GM19438 (cell line): ENCODE results near the gene TBXA2R.

ENCODE experiments used
- ATAC-seq: cut with Tn5 transposase; IDR thresholded peaks from one replicate; pipeline ENCODE4 v1.9.1; 2021; ENCODE audit warnings: low read depth; ENCODE audit not compliant: unreplicated experiment

Gene TBXA2R

DNA sequence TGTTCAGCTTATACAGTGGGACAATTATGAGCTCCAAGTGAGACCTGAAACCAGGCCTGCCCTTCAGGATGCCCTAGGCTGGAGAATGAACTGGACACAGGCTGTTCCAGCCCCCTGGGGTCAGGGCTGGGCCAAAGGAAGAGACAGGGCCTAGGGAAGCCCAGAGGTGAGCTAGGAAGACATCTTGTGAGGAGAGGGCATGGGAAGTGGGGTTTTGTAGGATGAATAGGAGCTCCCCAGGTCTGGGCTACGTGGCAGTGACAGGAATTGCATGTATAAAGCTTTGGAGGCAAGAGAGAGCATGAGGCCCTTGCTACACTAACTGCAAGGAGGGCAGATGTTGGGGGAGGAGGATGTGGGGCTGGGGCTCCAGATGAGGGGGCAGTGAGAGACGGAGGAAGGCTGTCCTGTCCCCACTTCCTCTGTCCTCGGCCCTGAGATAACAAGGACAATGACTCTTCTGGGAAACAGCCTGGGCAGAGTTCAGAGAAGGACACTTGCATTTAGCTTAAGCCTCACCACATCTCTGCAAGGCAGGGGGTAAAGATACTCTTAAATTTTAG lies 1.5 kb upstream of the TBXA2R start:
- ATAC-seq: no peak

DNA sequence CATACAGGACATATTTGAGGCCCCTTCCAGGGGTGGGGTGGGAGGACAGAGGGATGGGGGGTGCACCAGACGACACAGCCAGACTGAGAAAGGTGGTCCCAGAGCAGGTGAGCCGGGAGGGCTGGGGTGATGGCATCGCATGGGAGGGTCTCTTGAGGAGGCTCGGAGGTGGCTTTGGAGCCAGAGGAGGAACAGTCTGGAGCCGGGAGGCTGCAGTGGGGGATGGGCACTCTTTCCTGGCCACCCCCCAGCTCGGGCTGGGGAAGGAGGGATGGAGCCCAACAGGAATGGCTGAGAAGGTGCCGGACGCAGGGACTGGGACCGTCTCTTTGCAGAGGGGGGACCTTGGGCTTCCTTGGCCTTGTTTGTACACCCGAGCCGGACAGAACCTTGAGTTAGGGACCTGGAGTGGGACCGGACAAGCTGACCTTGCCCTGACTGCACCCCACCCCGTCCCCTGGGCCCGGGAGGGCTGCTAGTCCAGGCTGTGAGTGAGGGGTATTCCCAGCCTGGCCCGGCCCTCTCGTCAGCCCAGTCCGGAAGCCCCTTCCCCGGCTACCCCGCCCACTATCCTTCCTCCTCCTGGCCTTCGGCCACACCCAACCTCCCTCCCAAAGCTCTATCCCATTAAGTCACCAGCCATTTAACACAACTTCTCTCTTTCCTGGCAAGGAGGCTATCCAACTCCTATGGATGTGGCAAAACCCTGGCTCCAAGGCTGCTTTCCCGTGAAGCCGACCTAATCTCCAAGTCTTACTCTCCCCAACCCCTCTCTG lies 816 bp upstream of the TBXA2R start:
- no peak for ATAC-seq

DNA sequence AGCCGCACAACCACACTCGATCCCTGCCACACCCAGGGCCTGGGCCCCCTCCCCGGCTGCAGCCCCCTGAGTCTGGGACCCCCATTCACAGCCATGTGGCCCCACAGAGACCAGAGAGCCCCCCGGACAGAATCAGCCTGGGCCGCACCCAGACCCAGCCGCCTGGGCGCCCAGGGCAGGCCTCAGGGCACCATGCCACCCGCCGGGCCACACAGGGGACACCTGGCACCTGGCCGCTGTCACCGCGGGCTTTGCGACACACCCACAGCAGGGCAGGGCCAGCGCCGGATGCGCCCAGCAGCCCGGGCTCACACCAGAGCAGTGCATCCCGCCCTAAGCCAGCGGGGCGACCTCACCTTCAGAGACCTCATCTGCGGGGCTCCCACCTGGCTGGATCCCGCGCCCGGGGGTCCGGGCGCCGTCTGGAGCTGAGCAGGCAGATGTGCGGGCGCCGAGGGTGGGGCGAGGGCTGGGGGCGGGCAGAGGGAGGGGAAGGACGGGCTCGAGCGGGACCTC lies 443 bp downstream of the TBXA2R start:
- no peak for ATAC-seq

DNA sequence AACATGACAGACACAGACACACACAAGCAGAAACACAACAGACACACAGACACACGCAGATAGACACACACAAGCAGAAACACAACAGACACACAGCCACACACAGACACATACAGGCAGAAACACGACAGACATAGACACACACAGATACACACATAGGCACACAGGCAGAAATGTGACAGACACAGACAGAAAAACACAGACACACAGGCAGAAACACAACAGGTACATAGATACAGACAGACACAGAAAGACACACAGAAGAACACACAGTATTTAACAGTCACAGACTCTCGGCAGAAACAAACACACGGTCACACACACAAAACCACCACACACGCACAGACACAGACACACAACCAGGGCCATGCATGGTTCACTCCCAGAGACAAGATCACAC lies 905 bp downstream of the TBXA2R start:
- ATAC-seq: no peak

DNA sequence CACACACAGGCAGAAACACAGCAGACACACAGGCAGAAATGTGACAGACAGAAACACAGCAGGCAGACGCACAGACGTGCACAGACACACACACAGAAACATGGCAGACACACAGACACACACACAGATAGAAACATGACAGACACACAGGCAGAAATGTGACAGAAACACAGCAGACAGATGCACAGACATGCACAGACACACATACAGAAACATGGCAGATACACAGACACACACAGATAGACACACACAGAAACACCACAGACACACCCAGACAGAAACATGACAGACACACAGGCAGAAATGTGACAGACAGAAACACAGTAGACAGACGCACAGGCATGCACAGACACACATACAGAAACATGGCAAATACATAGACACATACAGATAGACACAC lies 1.3 kb downstream of the TBXA2R start:
- no peak for ATAC-seq

DNA sequence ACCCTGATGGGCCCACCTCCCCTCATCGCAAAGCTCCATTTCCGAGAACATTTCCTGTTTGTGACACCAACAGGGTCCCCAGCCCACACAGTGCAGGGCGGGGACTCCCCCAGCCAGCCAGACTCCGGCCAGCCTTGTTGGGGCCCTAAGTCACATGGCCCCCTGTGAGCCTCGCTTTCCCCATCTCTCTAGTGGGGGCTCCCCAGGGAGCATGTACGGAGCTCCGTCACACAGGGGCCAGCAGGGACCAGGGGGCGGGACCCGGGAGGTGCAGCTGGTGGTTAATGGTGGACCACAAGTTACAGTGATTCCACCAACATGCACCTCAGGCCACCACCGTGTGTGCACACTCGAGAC lies 1.7 kb downstream of the TBXA2R start:
- no peak for ATAC-seq

DNA sequence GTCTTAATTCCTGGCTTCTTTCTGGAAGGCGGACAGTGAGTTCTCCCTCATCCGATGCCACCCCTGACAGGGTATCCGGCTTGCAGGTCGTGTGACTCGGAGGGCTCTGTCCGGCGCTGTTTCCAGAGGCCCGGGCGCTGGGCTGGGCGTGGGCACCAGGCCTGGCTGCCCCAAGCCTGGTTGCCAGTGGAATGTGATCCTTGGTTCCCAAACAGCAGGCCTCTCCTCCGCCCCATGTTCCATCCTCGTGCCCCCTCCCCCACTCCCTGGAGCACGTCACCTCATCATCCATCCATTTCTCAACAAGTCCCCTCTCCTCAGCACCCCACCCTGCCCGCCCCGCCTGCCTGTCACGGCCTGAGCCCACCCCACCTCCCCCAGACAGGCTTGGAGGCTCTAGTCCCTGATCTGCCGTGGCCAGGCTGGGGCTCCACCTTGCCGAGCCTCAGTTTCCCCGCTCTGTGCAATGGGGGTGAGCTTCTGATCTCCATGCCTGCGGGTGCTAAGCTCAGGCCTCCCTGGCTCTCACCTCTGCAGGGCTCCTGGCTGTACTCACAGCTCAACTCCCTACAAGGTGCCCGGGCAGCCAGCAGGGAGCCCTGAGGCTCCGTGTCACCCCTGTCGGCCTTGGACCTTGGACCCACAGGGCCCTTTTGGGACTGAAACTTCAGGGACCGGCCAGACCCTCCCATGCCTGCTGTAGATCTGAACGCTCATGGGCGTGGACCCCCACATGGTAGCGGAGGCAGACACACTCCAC lies 2.3 kb downstream of the TBXA2R start:
- no peak for ATAC-seq

DNA sequence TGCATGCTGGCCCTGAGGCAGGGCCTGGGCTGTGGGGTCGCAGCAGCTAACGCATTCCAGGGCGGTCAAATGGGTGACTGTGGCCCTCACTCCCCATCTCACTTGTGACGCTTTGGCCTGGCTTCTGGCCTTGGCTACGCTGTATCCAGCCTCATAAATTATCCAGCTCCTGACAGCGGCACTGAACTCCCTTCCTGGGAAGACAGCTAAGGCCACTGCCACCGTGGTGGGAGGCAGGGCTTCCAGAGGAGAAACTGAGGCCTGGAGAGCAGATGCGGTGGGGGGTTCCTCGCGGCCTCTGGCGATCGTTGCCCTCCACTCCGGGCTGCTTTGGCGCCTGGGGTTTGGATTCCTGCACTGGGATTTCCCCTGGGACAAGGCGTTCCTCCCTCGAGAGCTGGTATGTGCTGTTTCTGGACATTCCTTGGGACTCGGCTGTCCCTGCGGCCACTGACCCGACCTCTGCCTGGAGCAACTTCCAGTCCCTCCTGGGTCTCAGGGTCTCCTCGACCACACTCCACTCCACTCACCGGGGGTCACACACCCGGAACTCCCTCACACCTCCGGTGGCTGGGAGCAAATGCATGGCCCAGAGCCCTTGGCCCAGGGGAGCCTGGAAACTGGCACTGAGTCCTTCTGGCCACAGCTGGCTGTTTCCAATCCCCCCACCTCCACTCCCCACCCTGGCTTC lies 3.4 kb downstream of the TBXA2R start:
- ATAC-seq: no peak

DNA sequence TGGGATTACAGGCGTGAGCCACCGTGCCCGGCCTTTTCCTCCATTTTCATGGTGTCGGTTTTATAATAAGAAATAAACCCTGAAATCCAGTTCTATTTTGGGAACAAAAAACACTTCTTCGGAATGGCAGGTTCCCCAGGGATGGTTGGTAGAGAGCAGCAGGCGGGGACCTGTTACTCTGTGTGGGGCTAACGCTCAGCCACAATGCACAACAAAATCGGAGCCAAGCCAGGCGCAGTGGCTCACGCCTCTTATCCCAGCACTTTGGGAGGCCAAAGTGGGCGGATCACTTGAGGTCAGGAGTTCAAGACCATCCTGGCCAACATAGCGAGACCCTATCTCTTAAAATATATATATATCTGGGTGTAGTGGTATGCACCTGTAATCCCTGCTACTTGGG lies 5.7 kb downstream of the TBXA2R start:
- ATAC-seq: no peak

DNA sequence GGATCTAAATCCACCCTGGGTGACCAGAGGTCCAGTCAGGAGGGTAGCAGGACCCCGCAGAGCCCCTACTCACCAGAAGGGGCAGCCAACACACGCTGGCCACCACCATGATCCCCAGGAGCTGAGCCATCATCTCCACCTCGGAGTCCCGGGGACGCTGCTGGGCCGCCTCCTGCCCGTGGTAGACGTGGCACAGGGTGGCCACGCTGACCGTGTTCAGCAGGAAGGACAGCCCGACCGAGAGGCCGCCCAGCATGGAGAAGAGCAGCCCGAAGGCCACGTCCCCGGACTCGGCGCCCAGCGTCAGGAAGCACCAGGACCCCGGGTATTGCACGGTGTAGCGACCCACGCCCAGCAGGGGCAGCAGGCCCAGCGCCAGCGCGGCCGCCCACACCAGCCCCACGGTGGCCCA lies 6.9 kb downstream of the TBXA2R start:
- ATAC-seq: no peak

DNA sequence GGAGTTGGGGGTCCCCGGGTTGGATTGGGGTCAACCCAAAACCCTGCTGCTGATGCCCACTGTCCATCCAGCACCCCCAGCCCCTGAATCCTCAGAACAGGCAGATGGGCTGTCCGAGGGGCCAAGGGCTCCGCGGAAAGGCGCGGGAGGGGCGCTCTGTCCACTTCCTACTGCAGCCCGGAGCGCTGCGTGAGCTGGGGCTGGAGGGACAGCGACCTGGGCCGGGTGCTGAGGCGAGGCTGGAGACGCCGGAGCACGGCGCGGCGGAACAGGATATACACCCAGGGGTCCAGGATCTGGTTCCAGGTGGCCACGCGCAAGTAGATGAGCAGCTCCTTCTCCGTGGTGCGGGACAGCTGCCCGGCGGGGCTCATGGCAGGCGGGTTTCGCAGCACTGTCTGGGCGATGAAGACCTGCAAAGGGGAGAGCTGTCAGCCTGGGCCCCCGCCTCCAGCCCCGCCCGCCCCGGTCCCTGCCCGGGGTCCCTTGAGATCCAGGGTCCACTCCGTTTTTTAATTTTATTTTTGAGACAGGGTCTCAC lies 11.1 kb downstream of the TBXA2R start:
- no peak for ATAC-seq

DNA sequence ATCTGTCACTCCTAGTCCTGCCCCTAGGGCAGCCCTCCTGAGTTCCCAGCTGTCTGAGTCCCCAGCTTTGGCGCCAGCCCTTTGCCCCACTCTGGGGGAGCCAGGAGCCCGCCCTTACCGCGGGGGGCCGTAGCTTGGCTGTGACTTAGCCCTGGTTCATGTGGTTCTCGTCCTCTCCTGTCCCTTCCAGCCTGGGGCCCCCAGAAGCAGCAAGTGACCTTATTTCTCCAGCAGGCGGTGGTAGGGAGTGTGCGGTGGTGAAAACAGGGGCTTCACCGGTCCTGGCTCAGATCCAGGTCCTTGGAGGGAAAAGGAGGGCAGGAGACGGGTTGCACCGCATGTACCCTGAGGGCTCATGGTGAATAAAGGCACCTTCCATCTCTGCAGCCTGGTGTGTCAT lies 13.5 kb downstream of the TBXA2R start:
- no peak for ATAC-seq

DNA sequence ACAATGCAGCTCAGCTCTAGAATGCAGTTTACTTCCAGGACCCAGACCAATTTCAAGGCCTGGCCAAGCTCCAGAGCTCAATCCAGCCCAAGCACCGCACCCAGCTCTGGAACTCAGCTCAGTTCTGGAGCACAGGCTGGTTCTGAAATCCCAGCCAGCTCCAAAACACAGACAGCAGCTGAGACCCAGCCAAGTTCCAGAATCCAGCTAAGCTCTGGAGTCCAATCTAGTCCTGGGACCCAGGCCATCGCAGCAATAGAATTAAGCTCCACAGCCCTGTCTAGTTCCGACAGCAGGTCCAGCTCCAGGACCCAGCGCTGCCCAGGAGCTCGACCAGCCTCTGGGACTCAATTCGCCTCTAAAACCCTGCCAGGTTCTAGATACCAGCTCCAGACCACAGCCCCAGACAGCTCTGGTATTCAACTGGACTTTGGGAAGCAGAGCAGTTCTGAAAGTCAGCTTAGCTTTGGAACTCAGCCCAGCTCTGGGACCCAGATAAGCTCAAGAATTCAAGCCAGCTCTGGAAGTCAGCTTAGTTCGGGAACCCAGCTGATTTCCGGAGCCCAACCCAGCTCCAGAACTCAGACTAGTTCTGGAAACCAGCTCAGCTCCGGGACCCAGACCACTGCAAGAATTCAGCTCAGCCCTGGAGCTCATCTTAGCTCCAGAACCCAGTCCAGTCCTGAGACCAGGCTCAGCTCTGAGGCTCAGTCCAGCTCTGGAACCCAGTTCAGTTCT lies 14.6 kb downstream of the TBXA2R start:
- no peak for ATAC-seq

DNA sequence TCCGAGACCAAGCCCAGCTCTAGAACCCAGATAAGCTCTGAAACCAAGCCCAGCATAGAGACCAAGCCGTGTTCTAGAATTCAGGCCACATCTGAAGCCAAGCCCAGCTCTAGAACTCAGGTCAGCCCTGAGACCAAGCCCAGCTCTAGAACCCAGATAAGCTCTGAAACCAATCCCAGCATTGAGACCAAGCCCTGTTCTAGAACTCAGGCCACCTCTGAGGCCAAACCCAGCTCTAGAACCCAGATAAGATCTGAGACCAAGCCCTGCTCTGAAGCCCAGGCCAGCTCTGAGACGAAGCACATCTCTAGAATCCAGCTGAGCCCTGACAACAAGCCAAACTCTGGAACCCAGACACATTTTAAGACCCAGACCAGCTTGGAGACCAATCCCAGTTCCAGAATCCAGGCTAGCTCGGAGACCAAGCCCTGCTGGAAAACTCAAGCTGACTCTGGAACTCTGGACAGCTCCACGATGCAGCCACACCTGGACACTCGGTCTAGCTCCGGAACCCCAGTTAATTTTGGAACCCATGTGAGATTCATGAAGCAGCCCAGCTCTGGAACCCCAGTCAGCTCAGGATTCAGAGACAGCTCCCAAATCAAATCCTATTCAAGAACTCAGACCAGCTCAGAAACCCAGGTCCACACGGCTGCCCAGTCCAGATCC lies 15.6 kb downstream of the TBXA2R start:
- no peak for ATAC-seq

DNA sequence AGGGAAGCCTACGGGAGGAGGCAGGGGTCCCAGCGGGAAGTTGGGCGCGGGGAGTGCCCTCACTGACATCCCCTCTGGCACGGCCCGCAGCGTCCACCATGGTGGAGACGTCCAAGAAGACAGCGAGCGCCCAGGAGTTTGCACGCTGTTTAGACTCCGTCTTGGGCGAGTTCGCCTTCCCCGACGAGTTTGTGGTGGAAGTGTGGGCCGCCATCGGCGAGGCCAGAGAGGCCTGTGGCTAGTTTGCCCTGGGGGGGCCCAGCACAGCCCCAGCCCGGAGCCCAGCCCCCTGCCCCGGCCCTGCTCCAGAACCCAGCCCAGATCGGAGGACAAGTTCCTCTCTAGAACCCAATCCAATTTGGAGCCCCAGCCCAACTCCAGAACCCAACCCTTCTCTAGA lies 16.7 kb downstream of the TBXA2R start:
- no peak for ATAC-seq

DNA sequence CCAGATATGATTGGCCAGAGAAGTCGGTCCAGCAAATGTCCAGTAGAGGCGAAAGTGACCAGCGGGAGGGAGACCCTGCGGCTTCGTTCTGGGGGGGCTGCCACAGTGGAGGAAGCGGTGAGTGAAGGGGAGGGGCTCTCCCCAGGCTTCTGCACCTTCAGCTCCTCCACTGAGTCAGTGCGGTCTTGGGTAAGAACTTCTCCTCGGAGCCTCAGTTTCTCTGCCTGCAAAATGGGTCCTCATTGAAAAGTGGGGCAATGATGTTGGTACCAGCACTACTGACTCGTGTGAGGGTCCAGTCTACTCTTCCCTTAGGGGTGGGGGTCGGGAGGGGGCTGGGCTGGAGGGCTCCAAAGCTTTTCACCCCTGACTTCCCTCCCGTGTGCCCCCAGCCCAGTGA lies 17.2 kb downstream of the TBXA2R start:
- no peak for ATAC-seq

DNA sequence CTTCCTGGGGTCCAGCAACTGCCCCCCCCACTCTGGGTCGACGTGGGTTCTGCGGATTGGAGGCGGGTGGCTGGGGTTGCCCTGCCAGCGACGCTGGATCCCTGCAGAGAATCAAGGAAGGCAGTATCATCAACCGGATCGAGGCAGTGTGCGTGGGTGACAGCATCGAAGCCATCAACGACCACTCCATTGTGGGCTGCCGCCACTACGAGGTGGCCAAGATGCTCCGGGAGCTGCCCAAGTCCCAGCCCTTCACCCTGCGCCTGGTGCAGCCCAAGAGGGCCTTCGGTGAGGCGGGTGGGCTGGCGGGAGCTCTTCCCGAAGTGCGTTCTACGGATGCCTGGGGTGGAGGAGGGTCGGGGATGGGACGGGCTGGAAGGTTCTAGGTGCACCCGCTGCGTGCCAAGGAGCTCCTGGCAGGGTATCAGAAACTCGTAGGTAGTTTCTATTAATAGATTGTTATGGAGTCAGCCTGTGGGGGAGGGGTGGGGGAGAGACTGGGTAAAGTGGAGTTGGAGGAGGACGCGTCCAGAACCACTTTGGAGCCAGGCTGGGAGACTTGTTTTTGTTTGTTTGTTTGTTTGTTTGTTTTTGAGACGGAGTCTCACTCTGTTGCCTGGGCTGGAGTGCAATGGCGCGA lies 19.8 kb downstream of the TBXA2R start:
- ATAC-seq: no peak

DNA sequence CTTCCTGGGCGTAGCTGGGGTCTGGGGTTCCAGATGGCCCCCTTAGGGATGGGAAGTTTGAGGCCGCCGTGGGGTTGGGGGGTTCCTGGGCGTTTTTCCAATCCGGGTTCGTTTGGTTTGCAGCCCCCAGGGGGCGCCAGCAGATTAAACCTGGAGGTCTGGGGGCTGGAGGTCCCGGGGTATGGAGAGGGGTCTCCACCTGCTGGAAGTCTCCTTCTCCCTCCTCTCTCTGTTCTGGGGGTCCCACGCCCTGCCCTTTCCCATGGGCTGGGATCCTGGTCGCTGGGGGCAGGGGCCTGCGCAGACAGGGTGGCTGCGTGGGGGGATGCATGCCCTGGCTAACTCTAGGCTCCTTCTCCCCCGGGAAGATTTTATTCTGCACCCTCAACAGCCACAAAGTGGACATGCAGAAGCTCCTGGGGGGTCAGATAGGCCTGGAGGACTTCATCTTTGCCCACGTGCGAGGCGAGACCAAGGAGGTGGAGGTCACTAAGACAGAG lies 20.5 kb downstream of the TBXA2R start:
- ATAC-seq: no peak
